MM.1S (cell line): ENCODE data around the gene YAF2.

Source experiments
- EZH2 ChIP-seq: fragments of 300-600 bp; sonication (generic); optimal IDR thresholded peaks from 2 replicates; pipeline ENCODE3; 2017; ENCODE audit warnings: low read depth, mild to moderate bottlenecking, antibody characterized with exemption, low read length, mixed read lengths
- EZH2phosphoT487 ChIP-seq: fragments of 300-600 bp; sonication (generic); IDR thresholded peaks from 2 replicates; pipeline ENCODE4 v1.6.1; 2018; ENCODE audit warnings: antibody characterized with exemption, low read length
- TF ChIP-seq, protein P1 (sequence below): fragments of 300-600 bp; sonication (generic); IDR thresholded peaks from 2 replicates; pipeline ENCODE4 v1.5.1; 2016; ENCODE audit warnings: antibody characterized with exemption, low read length, mixed read lengths

DNA sequence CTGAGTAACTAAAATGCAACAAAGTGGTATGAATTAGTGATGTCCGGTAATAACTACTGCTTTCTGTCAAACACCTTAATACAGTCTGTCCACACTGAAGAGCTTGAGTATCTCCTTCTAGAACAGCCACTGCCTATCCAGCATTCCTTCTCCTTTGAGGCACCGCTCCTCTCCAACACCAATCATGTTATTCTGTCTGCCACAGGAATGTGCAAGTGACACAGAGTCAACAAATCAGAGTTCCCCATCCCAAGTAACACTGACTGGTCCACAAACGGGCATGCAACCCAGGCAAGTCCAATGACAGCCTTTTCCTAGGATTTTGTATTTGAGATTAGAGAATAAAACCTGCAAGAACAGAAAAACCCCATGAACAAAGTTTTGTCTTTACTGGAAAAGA is 97.1 kb downstream of the YAF2 start:
- TF ChIP-seq, protein P1, sequence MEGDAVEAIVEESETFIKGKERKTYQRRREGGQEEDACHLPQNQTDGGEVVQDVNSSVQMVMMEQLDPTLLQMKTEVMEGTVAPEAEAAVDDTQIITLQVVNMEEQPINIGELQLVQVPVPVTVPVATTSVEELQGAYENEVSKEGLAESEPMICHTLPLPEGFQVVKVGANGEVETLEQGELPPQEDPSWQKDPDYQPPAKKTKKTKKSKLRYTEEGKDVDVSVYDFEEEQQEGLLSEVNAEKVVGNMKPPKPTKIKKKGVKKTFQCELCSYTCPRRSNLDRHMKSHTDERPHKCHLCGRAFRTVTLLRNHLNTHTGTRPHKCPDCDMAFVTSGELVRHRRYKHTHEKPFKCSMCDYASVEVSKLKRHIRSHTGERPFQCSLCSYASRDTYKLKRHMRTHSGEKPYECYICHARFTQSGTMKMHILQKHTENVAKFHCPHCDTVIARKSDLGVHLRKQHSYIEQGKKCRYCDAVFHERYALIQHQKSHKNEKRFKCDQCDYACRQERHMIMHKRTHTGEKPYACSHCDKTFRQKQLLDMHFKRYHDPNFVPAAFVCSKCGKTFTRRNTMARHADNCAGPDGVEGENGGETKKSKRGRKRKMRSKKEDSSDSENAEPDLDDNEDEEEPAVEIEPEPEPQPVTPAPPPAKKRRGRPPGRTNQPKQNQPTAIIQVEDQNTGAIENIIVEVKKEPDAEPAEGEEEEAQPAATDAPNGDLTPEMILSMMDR = no peak
- TF ChIP-seq EZH2phosphoT487 (no peak), EZH2 (no peak)
